Thoracic aorta (tissue), 2 donors: Measurements from ENCODE around the gene KCNK2. TPM values are rescaled to one million over a fixed set of nuclear protein-coding genes. Genes with fewer than 3 reads are reported as not detected.

Source experiments
- ATAC-seq: fragments of 150-250 bp; one replicate; pipeline ENCODE4 v1.8.0; 2017; ENCODE audit warnings: low read depth; ENCODE audit not compliant: insufficient number of reproducible peaks, low FRiP score
- DNase-seq: peaks from one replicate; pipeline ENCODE4 v3.0.0-alpha.2; 2020; ENCODE audit warnings: low spot score
- H3K27ac ChIP-seq, 2 donors: fragments of 200-600 bp; sonication (generic); 1 replicate in 1 of 2; 2 replicates in 1 of 2; pipeline ENCODE4 v1.5.1; 2016; ENCODE audit warnings: mild to moderate bottlenecking in 2 of 2, moderate library complexity in 2 of 2
- H3K27me3 ChIP-seq: fragments of 200-600 bp; sonication (generic); replicated peaks from 2 replicates; pipeline ENCODE4 v1.6.0; 2016; ENCODE audit warnings: mild to moderate bottlenecking; ENCODE audit not compliant: insufficient read depth
- H3K36me3 ChIP-seq: fragments of 200-600 bp; sonication (generic); one replicate; pipeline ENCODE4 v1.5.1; 2016
- H3K4me1 ChIP-seq, 2 donors: fragments of 200-600 bp; sonication (generic); 1 replicate in 1 of 2; 2 replicates in 1 of 2; pipeline versions ENCODE4 v1.5.1 to v1.6.0; 2016; ENCODE audit warnings: low read depth in 2 of 2, mild to moderate bottlenecking in 1 of 2; ENCODE audit not compliant: control insufficient read depth in 1 of 2
- H3K4me3 ChIP-seq: fragments of 200-600 bp; sonication (generic); 2 replicates; pipeline ENCODE4 v1.5.1; 2016; ENCODE audit warnings: mild to moderate bottlenecking
- H3K9me3 ChIP-seq: fragments of 200-600 bp; sonication (generic); 2 replicates; pipeline ENCODE4 v1.5.1; 2016
- total RNA-seq, 2 donors: library from RNA; depleted of rRNA; stranded (reverse); fragments of >200 nt; gene quantifications; one replicate each; pipeline versions ENCODE4 v1.1.0 to v1.2.3, GENCODE V29; 2016
- TF ChIP-seq, protein P1 (sequence below): fragments of 200-600 bp; sonication (generic); IDR thresholded peaks from one replicate; pipeline ENCODE4 v1.5.1; 2019; ENCODE audit warnings: antibody characterized with exemption

Gene KCNK2
- total RNA-seq, 2 donors from 2014 or later, result 0.28 to 1.8 TPM

DNA sequence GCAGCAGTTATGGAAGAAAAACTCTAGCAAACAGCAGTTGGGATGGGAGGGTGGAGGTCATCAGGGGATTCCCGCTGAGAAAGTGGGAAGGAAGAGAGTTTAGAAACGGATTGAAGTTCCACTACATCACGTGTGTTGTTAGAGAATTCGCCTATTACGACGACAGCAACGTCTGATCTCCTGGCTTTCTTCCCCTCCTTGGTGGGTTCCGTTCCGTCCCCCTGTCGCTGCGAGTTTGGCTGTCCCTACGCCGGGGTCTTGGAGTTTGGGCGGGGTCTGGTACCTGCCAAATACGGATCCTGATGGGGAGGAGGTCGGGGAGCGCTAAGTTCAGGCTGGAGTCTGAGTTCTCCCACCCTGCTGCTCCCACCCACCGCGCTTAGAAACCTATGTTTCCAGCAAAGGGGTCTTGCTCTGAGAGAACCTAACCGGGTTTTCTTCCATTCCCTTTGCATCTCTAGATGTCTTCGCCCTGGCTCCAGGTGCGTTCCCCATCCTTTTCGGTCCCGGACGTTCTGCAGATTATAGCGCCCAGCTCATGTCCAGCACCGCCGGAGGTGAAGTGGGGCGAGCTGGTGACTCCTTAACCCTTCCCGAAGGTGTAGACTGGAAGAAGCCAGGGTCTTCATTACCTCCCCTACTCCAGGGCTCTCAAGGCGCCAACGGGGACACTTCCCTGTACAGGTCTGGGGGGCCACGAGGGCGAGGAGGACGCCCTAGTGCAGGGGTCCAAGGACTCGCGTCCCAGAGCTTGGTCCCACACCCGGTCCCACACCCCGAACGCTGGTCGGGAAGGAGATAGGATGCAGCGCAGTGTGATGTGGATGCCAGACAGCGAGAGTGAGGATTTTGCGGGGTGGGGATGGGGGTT is 641 bp upstream of the KCNK2 start:
- DNase-seq (no peak), ATAC-seq (no peak)
- H3K27ac ChIP-seq, result no peak overlapping the region

GRCh38 chr1:215083383-215083961 is 935 bp downstream of the KCNK2 start:
- TF ChIP-seq, protein P1, sequence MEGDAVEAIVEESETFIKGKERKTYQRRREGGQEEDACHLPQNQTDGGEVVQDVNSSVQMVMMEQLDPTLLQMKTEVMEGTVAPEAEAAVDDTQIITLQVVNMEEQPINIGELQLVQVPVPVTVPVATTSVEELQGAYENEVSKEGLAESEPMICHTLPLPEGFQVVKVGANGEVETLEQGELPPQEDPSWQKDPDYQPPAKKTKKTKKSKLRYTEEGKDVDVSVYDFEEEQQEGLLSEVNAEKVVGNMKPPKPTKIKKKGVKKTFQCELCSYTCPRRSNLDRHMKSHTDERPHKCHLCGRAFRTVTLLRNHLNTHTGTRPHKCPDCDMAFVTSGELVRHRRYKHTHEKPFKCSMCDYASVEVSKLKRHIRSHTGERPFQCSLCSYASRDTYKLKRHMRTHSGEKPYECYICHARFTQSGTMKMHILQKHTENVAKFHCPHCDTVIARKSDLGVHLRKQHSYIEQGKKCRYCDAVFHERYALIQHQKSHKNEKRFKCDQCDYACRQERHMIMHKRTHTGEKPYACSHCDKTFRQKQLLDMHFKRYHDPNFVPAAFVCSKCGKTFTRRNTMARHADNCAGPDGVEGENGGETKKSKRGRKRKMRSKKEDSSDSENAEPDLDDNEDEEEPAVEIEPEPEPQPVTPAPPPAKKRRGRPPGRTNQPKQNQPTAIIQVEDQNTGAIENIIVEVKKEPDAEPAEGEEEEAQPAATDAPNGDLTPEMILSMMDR, result no peak
- Histone ChIP-seq H3K9me3 (no peaks in the 10 kb centered on the region), H3K4me3 (peak overlapping the region; percentile 52), H3K36me3 (no peaks in the 10 kb centered on the region), H3K27ac (no peak overlapping the region), H3K4me1 (peaks cover 0 to 6% of the 10 kb centered on the region in 2 donors), H3K27me3 (no peaks in the 10 kb centered on the region)
- ATAC-seq, result no peak
- no peak for DNase-seq

More for the DNA sequence above, 641 bp upstream of the KCNK2 start:
- Histone ChIP-seq H3K4me1 (peaks cover 0 to 6% of the 10 kb centered on the region in 2 donors), H3K27me3 (no peaks in the 10 kb centered on the region), H3K4me3 (peak overlapping the region; percentile 54), H3K36me3 (no peaks in the 10 kb centered on the region), H3K9me3 (no peaks in the 10 kb centered on the region)
- TF ChIP-seq, protein P1, result no peak

DNA sequence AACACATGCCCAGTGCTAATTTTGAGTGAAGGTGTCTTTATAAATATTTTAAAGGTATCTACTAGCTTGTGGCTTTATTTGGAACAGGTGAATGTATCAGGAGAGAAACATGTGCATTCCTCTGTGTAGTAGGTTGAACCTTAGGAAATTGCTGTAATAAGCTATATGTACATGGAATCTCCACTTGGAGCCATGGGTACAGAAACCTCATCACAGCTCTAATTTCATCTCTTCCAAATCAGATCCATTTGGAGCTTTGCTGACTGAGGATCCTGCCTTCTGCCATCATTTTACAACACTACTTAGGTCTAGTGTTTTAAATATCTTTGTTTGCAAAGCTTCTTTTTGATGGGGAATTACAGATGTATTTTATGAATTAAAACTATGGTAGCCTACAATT is 2.1 kb downstream of the KCNK2 start:
- peaks cover 0 to 6% of the 10 kb centered on the region in 2 donors for H3K4me1 ChIP-seq
- TF ChIP-seq, protein P1, result no peak
- no peak overlapping the region for H3K27ac ChIP-seq
- H3K9me3 ChIP-seq, result no peaks in the 10 kb centered on the region
- no peaks in the 10 kb centered on the region for H3K36me3 ChIP-seq
- no peak overlapping the region for H3K4me3 ChIP-seq
- DNase-seq (no peak), ATAC-seq (no peak)
- no peaks in the 10 kb centered on the region for H3K27me3 ChIP-seq

DNA sequence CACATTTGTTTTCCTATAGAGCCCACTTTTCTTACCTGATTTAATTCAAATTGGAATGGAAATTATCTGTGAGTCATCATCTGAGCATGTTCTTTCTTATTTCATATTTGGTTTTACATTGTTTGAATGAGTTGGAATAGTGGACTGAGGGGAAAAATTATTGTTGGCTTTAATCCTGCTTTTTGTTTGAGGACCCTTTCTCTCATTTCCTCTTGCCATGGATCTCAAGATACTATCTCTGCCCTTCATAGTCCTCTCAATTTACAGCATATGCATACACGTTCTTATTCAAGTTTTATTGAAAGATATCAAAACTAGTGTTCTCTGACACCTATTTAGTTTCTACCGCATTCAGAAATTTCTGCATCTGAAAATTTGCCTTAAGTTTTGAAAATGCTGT is 5.1 kb downstream of the KCNK2 start:
- Histone ChIP-seq H3K4me1 (peaks cover 0 to 6% of the 10 kb centered on the region in 2 donors), H3K4me3 (no peak overlapping the region), H3K36me3 (no peaks in the 10 kb centered on the region), H3K27me3 (no peaks in the 10 kb centered on the region), H3K27ac (no peak overlapping the region), H3K9me3 (no peaks in the 10 kb centered on the region)
- TF ChIP-seq, protein P1, result no peak
- DNase-seq (no peak), ATAC-seq (no peak)

- no peaks in the 10 kb centered on the region for H3K9me3 ChIP-seq
- ATAC-seq (no peak), DNase-seq (no peak)
- no peaks in the 10 kb centered on the region for H3K27me3 ChIP-seq
- TF ChIP-seq, protein P1, result no peak
- no peak overlapping the region for H3K4me3 ChIP-seq
- no peaks in the 10 kb centered on the region for H3K36me3 ChIP-seq
- H3K27ac ChIP-seq, result no peak overlapping the region
- H3K4me1 ChIP-seq, result no peaks in the 10 kb centered on the region
Measured at GRCh38 chr1:215094381-215094780, 11.8 kb downstream of the KCNK2 start.
